GM12801 (cell line): ENCODE measurements around the gene ITCH.

Source experiments
- TF ChIP-seq, protein P1 (sequence below): IDR thresholded peaks from one replicate; pipeline ENCODE4 v1.5.1; 2011; ENCODE audit warnings: control low read depth; ENCODE audit not compliant: insufficient read length; ENCODE audit errors: extremely low read depth

ITCH gene

DNA sequence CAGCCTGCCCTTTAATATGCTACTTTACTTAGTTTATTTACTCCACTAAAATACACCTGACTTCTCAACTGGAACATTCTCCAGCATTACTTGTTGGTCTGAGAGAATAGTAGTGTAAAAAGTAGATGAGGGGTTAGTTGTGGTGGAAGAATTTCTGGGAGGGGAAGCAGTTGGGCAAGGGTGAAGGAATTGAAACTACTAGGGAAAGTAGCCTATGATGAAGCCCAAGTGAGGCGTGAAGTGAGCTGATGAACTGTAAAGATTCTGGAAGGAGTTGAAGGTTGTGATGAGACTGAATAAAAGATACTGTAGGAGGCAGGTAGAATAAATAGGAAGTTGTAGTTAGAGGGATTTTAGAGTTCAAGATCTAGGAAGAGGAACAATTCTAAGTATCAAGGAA lies 72.5 kb downstream of the ITCH start:
- TF ChIP-seq, protein P1, sequence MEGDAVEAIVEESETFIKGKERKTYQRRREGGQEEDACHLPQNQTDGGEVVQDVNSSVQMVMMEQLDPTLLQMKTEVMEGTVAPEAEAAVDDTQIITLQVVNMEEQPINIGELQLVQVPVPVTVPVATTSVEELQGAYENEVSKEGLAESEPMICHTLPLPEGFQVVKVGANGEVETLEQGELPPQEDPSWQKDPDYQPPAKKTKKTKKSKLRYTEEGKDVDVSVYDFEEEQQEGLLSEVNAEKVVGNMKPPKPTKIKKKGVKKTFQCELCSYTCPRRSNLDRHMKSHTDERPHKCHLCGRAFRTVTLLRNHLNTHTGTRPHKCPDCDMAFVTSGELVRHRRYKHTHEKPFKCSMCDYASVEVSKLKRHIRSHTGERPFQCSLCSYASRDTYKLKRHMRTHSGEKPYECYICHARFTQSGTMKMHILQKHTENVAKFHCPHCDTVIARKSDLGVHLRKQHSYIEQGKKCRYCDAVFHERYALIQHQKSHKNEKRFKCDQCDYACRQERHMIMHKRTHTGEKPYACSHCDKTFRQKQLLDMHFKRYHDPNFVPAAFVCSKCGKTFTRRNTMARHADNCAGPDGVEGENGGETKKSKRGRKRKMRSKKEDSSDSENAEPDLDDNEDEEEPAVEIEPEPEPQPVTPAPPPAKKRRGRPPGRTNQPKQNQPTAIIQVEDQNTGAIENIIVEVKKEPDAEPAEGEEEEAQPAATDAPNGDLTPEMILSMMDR = no peak

DNA sequence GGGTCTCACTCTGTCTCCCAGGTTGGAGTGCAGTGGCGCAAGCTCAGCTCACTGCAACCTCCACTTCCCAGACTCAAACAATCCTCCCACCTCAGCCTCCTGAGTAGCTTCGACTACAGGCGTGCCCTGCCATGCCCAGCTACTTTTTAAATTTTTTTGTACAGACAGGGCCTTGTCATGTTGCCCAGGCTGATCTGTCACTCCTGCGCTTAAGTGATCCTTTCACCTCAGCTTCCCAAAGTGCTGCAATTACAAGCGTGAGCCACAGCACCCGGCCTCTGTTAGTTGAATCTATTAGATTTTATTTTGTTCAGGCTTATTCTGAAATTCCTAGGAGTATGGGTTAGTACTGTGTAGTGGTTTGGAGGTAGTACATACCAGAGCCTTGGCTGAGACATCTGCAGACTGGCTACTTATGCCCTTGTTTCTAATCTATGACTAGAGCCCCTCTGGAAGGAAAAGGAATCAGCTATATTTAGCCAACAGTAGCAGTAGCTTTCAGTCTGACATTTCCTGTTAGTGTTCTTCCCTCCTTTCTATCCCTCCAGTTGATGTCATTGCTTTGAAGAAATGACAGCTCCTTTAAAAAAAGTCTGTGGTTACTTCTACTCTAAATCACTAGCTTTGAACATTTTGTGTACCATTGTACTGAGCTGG lies 74.4 kb downstream of the ITCH start:
- TF ChIP-seq, protein P1 = no peak

DNA sequence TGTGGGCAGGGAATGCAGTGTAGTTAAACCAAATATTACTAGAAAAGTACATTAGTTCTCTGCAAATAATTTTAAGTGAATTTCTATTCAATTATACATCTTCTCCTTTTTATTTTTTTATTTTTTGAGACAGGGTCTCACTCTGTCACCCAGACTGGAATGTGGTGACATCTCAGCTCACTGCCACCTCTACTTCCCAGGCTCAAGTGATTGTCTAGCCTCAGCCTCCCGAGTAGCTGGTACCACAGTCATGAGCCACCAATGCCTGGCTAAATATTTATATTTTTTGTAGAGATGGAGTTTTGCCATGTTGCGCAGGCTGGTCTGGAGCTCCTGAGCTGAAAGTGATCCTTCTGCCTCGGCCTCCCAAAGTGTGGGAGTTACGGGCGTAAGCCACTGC lies 76.1 kb downstream of the ITCH start:
- TF ChIP-seq, protein P1 = no peak

DNA sequence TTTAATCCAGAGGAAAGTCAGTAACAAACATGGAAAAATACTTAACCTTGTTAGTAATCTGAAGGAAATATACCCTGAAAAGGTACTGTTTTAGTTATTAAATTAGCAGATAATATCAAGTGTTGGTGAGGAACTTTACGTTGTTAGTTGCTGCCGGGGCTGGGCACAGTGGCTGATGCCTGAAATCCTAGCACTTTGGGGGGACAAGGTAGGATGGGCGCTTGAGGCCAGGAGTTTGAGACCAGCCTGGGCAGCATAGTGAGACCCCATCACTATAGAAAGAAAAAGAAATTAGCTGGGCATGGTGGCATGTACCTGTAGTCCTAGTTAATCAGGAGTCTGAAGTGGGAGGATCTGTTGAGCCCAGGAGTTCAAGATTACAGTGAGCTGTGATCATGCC lies 80.5 kb downstream of the ITCH start:
- TF ChIP-seq, protein P1 = no peak

DNA sequence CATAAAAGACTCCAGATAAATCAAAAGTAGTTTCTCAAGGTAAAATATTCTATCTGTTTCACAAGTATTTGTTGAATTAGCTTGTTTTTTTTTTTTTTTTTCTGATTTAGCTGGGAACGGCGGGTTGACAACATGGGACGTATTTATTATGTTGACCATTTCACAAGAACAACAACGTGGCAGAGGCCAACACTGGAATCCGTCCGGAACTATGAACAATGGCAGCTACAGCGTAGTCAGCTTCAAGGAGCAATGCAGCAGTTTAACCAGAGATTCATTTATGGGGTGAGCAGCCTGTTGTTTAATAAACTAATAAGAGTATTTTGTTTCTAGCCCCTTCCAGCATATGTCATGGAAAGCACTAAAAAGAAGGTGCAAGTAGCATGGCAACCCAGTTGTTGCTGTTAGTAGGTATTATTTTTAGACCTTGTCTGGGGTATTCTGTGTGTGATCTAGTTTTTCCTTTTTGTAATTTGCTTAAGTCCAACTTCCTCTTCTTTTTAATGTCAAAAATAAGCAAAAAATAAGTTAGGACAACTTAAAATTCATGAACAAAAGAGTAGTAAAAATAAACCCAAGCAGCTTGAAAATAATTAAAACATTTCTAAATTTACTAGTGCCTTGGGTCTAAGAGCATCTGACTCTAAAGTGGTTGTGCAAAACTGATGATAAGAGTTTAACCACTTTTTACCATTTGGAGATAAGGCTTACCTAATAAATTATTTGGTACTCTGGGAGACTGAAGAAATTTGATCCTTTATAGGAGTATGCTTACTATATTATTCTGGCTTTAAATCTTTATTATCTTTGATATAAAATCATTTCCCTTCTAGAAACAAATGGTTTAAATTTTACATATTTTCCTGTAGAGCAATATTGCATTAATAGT lies 82.3 kb downstream of the ITCH start:
- TF ChIP-seq, protein P1 = no peak

DNA sequence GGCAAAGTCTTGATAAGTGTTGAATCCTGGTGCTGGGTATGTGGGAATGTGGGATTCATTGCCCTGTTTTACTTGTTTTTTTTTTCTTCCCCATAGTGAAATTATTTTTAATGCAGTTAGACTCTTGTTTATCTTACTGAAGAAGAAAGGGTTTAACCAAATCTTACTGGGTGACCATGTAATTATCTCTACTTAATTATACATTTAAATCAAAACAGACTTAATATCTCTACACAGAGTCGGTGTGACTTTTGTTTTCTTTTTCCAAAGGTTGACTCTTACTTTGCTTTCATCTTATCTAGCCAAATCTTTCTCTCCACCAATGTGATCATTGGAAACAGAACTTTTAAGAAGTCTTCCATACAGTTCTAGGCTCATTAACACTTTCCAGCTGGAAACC lies 85.4 kb downstream of the ITCH start:
- TF ChIP-seq, protein P1 = no peak

DNA sequence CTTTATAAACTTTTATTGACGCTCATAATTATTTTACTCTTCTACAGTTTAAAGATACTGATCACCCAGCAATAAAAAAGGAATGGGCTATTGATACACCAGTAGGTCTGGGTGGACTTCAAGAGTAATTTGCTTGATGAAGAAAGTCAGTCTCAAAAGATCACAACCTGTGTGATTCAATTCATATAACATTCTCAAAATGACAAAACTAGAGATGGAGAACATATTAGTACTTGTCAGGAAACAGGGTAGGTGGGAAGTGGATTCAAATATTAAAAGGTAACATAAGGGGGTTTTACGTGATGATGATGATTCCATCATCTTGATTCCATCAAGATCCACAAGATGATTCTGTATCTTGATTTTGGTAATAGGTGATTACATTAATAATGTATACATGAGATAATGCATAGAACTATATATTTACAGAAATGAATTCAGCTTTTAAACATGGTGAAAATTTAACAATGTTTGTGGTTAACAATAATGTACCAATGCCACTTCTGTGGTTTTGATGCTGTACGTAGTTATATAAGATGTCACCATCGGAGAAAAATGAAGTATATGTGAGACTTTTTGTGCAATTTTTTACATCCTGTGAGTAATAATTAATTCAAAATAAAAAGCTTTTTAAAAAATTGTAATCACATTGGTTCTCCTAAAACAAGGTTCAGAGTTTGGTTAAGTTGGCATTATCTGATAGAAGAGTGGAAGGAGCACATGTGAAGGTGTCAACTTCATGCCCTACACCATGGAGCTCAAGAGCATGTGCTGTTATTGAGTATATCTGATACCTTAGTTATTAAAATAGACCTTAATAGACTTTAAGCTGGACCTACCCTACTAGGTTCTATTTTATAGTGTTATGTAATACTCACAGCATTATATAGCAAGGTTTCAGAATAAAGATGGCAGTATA lies 86.9 kb downstream of the ITCH start:
- TF ChIP-seq, protein P1 = no peak
